RWPE2 (cell line): ENCODE measurements around the gene CTNNA2.

ENCODE experiments used
- ATAC-seq: fragments of 200-7000 bp; cut with Tn5 transposase; 3 replicates; pipeline ENCODE4 v1.9.1; 2021; ENCODE audit warnings: low read depth
- DNase-seq: peaks from one replicate; pipeline ENCODE4 v3.0.0-alpha.2; 2020; ENCODE audit warnings: low spot score
- H3K27ac ChIP-seq: fragments of 450-650 bp; 2 replicates; pipeline ENCODE4 v1.5.1; 2017; ENCODE audit warnings: mild to moderate bottlenecking; ENCODE audit not compliant: poor library complexity, severe bottlenecking
- H3K27me3 ChIP-seq: fragments of 250-450 bp; sonication (Bioruptor Pico); 2 replicates; pipeline ENCODE4 v1.5.1; 2021; ENCODE audit warnings: mild to moderate bottlenecking, moderate library complexity; ENCODE audit not compliant: insufficient read depth, poor library complexity, severe bottlenecking
- H3K36me3 ChIP-seq: fragments of 250-450 bp; sonication (Bioruptor Pico); 2 replicates; pipeline ENCODE4 v1.5.1; 2020; ENCODE audit warnings: low read depth, mild to moderate bottlenecking, moderate library complexity
- H3K4me1 ChIP-seq: fragments of 250-450 bp; sonication (Bioruptor Pico); 2 replicates; pipeline ENCODE4 v1.5.1; 2021; ENCODE audit warnings: mild to moderate bottlenecking, moderate library complexity; ENCODE audit not compliant: insufficient read depth, poor library complexity, severe bottlenecking
- H3K4me3 ChIP-seq: fragments of 250-450 bp; sonication (Bioruptor Pico); 2 replicates; pipeline ENCODE4 v1.5.1; 2021; ENCODE audit warnings: mild to moderate bottlenecking, moderate library complexity; ENCODE audit not compliant: severe bottlenecking
- H3K9me3 ChIP-seq: fragments of 250-450 bp; sonication (Bioruptor Pico); 2 replicates; pipeline ENCODE4 v1.5.1; 2021; ENCODE audit warnings: mild to moderate bottlenecking, moderate library complexity; ENCODE audit not compliant: severe bottlenecking
- TF ChIP-seq, protein P1 (sequence below): fragments of 450-650 bp; IDR thresholded peaks from one replicate; pipeline ENCODE4 v1.5.1; 2017; ENCODE audit warnings: mild to moderate bottlenecking, moderate library complexity; ENCODE audit not compliant: poor library complexity, severe bottlenecking

The CTNNA2 gene

DNA sequence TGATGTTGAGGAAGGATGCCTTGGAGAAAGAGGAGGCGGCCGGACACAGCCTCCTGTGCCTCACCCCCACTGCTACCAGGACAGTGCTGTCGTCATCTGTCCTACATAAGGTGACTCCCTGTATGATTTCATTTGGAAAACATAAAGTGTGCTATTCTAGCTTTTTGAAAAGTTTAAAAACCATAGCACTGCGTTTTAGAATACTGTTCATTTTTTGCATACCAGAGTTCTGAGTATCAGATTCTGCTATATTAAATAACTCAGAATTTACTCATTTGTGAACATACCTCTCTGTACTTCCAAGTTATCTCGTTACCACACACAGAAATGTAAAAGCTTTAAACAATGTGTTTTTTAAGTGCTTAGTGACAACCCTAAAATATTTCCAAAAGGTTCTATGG, 488.9 kb downstream of the CTNNA2 start:
- no peaks in the 10 kb centered on the region for H3K4me1 ChIP-seq
- ATAC-seq (peak; percentile 73), DNase-seq (no peak)
- H3K9me3 ChIP-seq: no peaks in the 10 kb centered on the region
- no peak overlapping the region for H3K4me3 ChIP-seq
- no peaks in the 10 kb centered on the region for H3K36me3 ChIP-seq
- TF ChIP-seq, protein P1, sequence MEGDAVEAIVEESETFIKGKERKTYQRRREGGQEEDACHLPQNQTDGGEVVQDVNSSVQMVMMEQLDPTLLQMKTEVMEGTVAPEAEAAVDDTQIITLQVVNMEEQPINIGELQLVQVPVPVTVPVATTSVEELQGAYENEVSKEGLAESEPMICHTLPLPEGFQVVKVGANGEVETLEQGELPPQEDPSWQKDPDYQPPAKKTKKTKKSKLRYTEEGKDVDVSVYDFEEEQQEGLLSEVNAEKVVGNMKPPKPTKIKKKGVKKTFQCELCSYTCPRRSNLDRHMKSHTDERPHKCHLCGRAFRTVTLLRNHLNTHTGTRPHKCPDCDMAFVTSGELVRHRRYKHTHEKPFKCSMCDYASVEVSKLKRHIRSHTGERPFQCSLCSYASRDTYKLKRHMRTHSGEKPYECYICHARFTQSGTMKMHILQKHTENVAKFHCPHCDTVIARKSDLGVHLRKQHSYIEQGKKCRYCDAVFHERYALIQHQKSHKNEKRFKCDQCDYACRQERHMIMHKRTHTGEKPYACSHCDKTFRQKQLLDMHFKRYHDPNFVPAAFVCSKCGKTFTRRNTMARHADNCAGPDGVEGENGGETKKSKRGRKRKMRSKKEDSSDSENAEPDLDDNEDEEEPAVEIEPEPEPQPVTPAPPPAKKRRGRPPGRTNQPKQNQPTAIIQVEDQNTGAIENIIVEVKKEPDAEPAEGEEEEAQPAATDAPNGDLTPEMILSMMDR: no peak
- peak overlapping the region; percentile 33 for H3K27ac ChIP-seq
- H3K27me3 ChIP-seq: no peaks in the 10 kb centered on the region

DNA sequence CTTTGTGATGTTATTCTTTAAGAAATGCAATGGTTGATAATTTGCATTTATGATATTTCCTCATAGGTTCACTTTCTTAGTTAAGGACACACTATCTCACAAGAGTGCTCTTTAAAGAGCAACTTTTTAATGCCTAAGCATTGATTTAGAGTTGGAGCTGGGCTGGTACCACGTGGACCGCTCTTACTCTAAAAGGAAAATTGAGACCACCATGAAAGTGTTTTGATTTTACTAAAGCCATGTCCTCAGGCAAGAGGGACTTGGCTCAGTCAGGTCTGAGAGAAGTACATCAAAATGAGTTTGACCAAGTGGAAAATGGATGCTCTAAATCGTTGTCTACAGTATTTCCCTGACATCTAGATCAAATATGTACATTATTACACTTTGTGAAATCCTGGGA, 489.3 kb downstream of the CTNNA2 start:
- DNase-seq (no peak), ATAC-seq (no peak)
- H3K36me3 ChIP-seq: no peaks in the 10 kb centered on the region
- no peaks in the 10 kb centered on the region for H3K27me3 ChIP-seq
- H3K27ac ChIP-seq: peak overlapping the region; percentile 33
- no peaks in the 10 kb centered on the region for H3K4me1 ChIP-seq
- TF ChIP-seq, protein P1: no peak
- H3K4me3 ChIP-seq: no peak overlapping the region
- no peaks in the 10 kb centered on the region for H3K9me3 ChIP-seq

DNA sequence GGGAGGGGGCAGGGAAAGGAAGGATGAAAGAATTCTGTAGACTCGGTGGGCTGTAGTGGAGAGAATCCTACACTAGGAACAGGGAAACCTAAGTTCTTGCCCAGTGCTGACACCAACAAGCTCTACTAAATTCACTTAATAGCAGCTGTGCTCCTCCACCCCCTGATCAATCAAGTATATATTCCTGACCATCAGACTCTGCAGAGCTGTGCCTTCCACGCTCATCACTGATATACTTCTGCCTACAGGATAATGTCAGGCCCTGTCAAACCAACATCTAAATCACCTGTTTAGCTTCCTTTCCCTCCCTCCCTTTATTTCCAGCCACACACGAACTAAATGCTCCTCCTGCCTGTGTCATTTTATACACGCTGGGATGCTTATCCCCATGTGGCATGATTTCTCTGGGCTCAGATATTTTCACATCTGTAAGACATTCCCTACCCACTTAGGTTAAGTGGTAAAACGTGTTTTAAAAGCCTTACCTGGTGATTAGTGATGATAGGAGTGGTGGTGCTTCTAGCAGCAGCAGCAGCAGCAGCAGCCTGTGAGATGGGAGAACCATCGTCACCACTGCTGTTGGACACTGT, 489.8 kb downstream of the CTNNA2 start:
- no peak overlapping the region for H3K4me3 ChIP-seq
- TF ChIP-seq, protein P1: no peak
- no peaks in the 10 kb centered on the region for H3K27me3 ChIP-seq
- no peak for ATAC-seq
- no peak for DNase-seq
- no peaks in the 10 kb centered on the region for H3K9me3 ChIP-seq
- H3K27ac ChIP-seq: peak overlapping the region; percentile 33
- no peaks in the 10 kb centered on the region for H3K4me1 ChIP-seq
- no peaks in the 10 kb centered on the region for H3K36me3 ChIP-seq

DNA sequence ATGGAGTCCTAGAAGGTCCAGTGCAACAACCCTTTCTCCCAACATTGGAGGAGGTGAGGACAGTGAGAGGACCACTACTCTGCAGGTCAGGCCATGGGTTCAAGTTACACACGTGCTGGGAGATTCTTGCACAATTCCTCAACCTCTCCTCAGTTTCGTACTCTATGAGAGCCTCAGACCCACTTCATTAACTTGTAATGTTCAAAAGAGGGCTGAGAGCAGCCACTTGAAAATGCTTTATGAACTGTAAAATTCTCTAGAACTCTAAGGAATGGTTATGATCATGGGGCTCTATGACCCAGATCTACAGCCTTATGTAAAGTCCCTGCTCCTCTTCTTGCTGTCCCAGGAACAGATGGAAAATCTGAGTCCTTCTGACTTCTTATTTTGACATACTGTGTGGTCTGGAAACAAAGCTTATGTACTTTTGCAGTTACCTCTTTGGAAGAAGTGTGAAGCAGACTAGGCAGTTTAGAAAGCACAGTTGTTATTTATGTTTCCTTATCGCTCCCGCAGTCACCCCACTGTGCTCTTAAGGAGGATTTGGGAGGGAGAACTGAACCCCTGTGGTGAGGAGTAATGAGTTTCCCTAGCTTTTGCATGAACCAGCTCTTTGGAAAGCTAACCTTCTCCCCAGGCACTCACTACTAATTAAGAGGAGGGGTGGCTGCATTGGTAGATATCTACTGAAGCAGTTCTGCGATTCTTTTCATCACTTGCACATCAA, 495.1 kb downstream of the CTNNA2 start:
- no peak overlapping the region for H3K4me3 ChIP-seq

More for the DNA sequence above, 495.1 kb downstream of the CTNNA2 start:
- no peak for DNase-seq
- no peaks in the 10 kb centered on the region for H3K27me3 ChIP-seq
- TF ChIP-seq, protein P1: no peak
- no peaks in the 10 kb centered on the region for H3K9me3 ChIP-seq
- no peak overlapping the region for H3K27ac ChIP-seq
- ATAC-seq: no peak
- H3K4me1 ChIP-seq: no peaks in the 10 kb centered on the region
- H3K36me3 ChIP-seq: no peaks in the 10 kb centered on the region
